H1 (cell line): Measurements from ENCODE around the gene NBAS. TPM values are rescaled to one million over a fixed set of nuclear protein-coding genes. Genes with fewer than 3 reads are reported as not detected.

Experiments used
- CTCF ChIA-PET: fragments of 300-600 bp; sonication (Branson Sonifier 250); formaldehyde crosslinking; loops from one replicate; lab custom pipeline; 2021; ENCODE audit not compliant: partially characterized antibody; lab: Charles Lee
- POLR2A ChIA-PET: fragments of 300-600 bp; sonication (Branson Sonifier 250); formaldehyde crosslinking; loops from one replicate; lab custom pipeline; 2021; ENCODE audit warnings: inconsistent platforms; ENCODE audit not compliant: partially characterized antibody; lab: Charles Lee
- DNase-seq, 2 experiments: peaks; one replicate each; pipeline versions ENCODE4 v3.0.0 to v3.0.0-alpha.2; 2010 to 2022; ENCODE audit warnings: low spot score in 2 of 2, low read depth in 1 of 2, mixed read lengths in 1 of 2
- FAIRE-seq: peaks from 2 replicates; lab custom pipeline; 2011; peaks lifted over from hg19 to GRCh38; lab: Jason Lieb, UNC
- H2AFZ ChIP-seq: 2 replicates; pipeline ENCODE4 v1.8.1; 2012; ENCODE audit warnings: low read length, inconsistent platforms
- H2AK5ac ChIP-seq: 2 replicates; pipeline ENCODE4 v1.6.1; 2013; ENCODE audit warnings: low read depth, low read length
- H2BK120ac ChIP-seq: replicated peaks from 2 replicates; pipeline ENCODE3; 2013; ENCODE audit warnings: low read depth, low read length, inconsistent platforms
- H2BK12ac ChIP-seq: 2 replicates; pipeline ENCODE4 v1.6.1; 2013; ENCODE audit warnings: low read depth, low read length
- H2BK15ac ChIP-seq: 2 replicates; pipeline ENCODE4 v1.6.1; 2013; ENCODE audit warnings: low read length
- H2BK20ac ChIP-seq: 2 replicates; pipeline ENCODE4 v1.6.1; 2013; ENCODE audit warnings: low read length
- H2BK5ac ChIP-seq: 2 replicates; pipeline ENCODE4 v1.6.1; 2013; ENCODE audit warnings: low read depth, low read length
- H3K14ac ChIP-seq: 2 replicates; pipeline ENCODE4 v1.6.1; 2013; ENCODE audit warnings: inconsistent platforms; ENCODE audit not compliant: insufficient read length
- H3K18ac ChIP-seq: 2 replicates; pipeline ENCODE4 v1.6.1; 2013; ENCODE audit warnings: low read length; ENCODE audit errors: extremely low read depth
- H3K23ac ChIP-seq: 2 replicates; pipeline ENCODE4 v1.6.1; 2013; ENCODE audit warnings: inconsistent platforms; ENCODE audit not compliant: insufficient read length
- H3K23me2 ChIP-seq: 2 replicates; pipeline ENCODE4 v1.6.1; 2013; ENCODE audit warnings: low read depth, low read length
- H3K27ac ChIP-seq: 2 replicates; pipeline ENCODE4 v1.6.1; 2011; ENCODE audit warnings: low read depth, low read length, inconsistent platforms
- H3K27me3 ChIP-seq, 4 experiments: replicated peaks in 1 of 4; 1 replicate in 1 of 4; 2 replicates in 3 of 4; pipeline versions ENCODE4 v1.6.1 to v1.8.1; 2011 to 2013; ENCODE audit warnings: low read length in 3 of 4, mild to moderate bottlenecking in 3 of 4, inconsistent platforms in 2 of 4, mixed read lengths in 2 of 4, moderate library complexity in 1 of 4; ENCODE audit not compliant: control insufficient read depth in 3 of 4, insufficient read depth in 3 of 4; ENCODE audit errors: extremely low read depth in 1 of 4
- H3K36me3 ChIP-seq, 4 experiments: 2 replicates each; pipeline versions ENCODE4 v1.6.1 to v1.8.1; 2011 to 2013; ENCODE audit warnings: mild to moderate bottlenecking in 4 of 4, low read length in 3 of 4, moderate library complexity in 2 of 4, control low read depth in 1 of 4, inconsistent platforms in 1 of 4; ENCODE audit not compliant: insufficient read depth in 4 of 4, control insufficient read depth in 2 of 4
- H3K4ac ChIP-seq: replicated peaks from 2 replicates; pipeline ENCODE3; 2013; ENCODE audit warnings: low read length, low read depth, mixed read lengths, inconsistent platforms; ENCODE audit not compliant: insufficient read length
- H3K4me1 ChIP-seq, 4 experiments: replicated peaks in 1 of 4; 1 replicate in 1 of 4; 2 replicates in 3 of 4; pipeline versions ENCODE4 v1.6.1 to v1.8.1; 2011 to 2013; ENCODE audit warnings: low read length in 3 of 4, inconsistent platforms in 2 of 4, mixed read lengths in 1 of 4; ENCODE audit not compliant: insufficient read depth in 4 of 4, control insufficient read depth in 3 of 4
- H3K4me2 ChIP-seq, 2 experiments: 2 replicates each; pipeline versions ENCODE4 v1.6.1 to v1.8.1; 2011 to 2013; ENCODE audit warnings: low read depth in 2 of 2, low read length in 2 of 2, control low read depth in 1 of 2, inconsistent platforms in 1 of 2, mild to moderate bottlenecking in 1 of 2; ENCODE audit not compliant: insufficient read depth in 1 of 2
- H3K4me3 ChIP-seq, 4 experiments: fragments of 200-600, 300-600 bp in 1 of 4; sonication (generic), shearing (Covaris generic), sonication (Bioruptor Twin) in 1 of 4; 2 replicates each; pipeline versions ENCODE4 v1.5.1 to v1.8.1; 2011 to 2016; ENCODE audit warnings: low read length in 4 of 4, low read depth in 3 of 4, control low read depth in 2 of 4, inconsistent platforms in 2 of 4, mild to moderate bottlenecking in 2 of 4, mixed read lengths in 1 of 4, moderate library complexity in 1 of 4; ENCODE audit not compliant: insufficient read depth in 2 of 4; ENCODE audit errors: extremely low read depth in 1 of 4
- H3K56ac ChIP-seq: replicated peaks from 2 replicates; pipeline ENCODE3; 2013; ENCODE audit warnings: low read depth, mild to moderate bottlenecking, mixed read lengths, low read length, inconsistent platforms; ENCODE audit not compliant: insufficient read length
- H3K79me1 ChIP-seq: 2 replicates; pipeline ENCODE4 v1.6.1; 2013; ENCODE audit warnings: low read depth, low read length, control low read depth
- H3K79me2 ChIP-seq, 2 experiments: 2 replicates each; pipeline versions ENCODE4 v1.6.1 to v1.8.1; 2012 to 2013; ENCODE audit warnings: low read length in 2 of 2, mild to moderate bottlenecking in 2 of 2, inconsistent platforms in 1 of 2; ENCODE audit not compliant: insufficient read depth in 2 of 2, control insufficient read depth in 1 of 2
- H3K9ac ChIP-seq, 4 experiments: replicated peaks in 1 of 4; 1 replicate in 1 of 4; 2 replicates in 3 of 4; pipeline versions ENCODE4 v1.6.1 to v1.8.1; 2011 to 2013; ENCODE audit warnings: low read depth in 3 of 4, low read length in 3 of 4, control low read depth in 2 of 4, mild to moderate bottlenecking in 2 of 4, moderate library complexity in 2 of 4, inconsistent platforms in 1 of 4; ENCODE audit errors: extremely low read depth in 1 of 4
- H3K9me3 ChIP-seq, 2 experiments: 2 replicates each; pipeline versions ENCODE4 v1.6.1 to v1.8.1; 2012 to 2013; ENCODE audit warnings: mild to moderate bottlenecking in 2 of 2, moderate library complexity in 2 of 2, control low read depth in 1 of 2, inconsistent platforms in 1 of 2, low read depth in 1 of 2, low read length in 1 of 2, mixed read lengths in 1 of 2; ENCODE audit not compliant: insufficient read depth in 2 of 2
- H4K20me1 ChIP-seq, 2 experiments: replicated peaks in 1 of 2; 2 replicates each; pipeline versions ENCODE3 to v1.8.1; 2011 to 2013; ENCODE audit warnings: inconsistent platforms in 2 of 2, low read length in 2 of 2, mild to moderate bottlenecking in 1 of 2; ENCODE audit not compliant: insufficient read depth in 2 of 2, control insufficient read depth in 1 of 2
- H4K5ac ChIP-seq: 2 replicates; pipeline ENCODE4 v1.6.1; 2013; ENCODE audit warnings: low read length, low read depth, mixed read lengths, inconsistent platforms; ENCODE audit not compliant: insufficient read length
- H4K8ac ChIP-seq: 2 replicates; pipeline ENCODE4 v1.8.0; 2013; ENCODE audit warnings: mild to moderate bottlenecking, moderate library complexity, low read length, inconsistent platforms; ENCODE audit not compliant: insufficient read depth; ENCODE audit errors: extremely low read depth
- H4K91ac ChIP-seq: replicated peaks from 2 replicates; pipeline ENCODE3; 2013; ENCODE audit warnings: low read length, mixed read lengths, inconsistent platforms; ENCODE audit not compliant: insufficient read length
- BCL11A ChIP-seq, 2 experiments: IDR thresholded peaks; one replicate each; pipeline ENCODE4 v1.6.1; 2011; ENCODE audit warnings: low read depth in 2 of 2, low read length in 2 of 2, mild to moderate bottlenecking in 2 of 2
- CTBP2 ChIP-seq: IDR thresholded peaks from 2 replicates; pipeline ENCODE4 v1.7.0; 2011; ENCODE audit warnings: borderline replicate concordance, mild to moderate bottlenecking, moderate library complexity, mixed read lengths, low read length; ENCODE audit not compliant: insufficient read depth, insufficient read length
- EZH2 ChIP-seq: fragments of 200-600 bp; sonication (generic); IDR thresholded peaks from 2 replicates; pipeline ENCODE4 v1.7.1; 2012; ENCODE audit warnings: low read depth, mild to moderate bottlenecking, moderate library complexity, low read length, inconsistent platforms; ENCODE audit not compliant: severe bottlenecking
- KDM1A ChIP-seq: fragments of 200-600, 300-600 bp; sonication (generic); IDR thresholded peaks from 2 replicates; pipeline ENCODE4 v1.7.1; 2016; ENCODE audit warnings: mild to moderate bottlenecking, low read length, borderline replicate concordance
- RFX5 ChIP-seq: IDR thresholded peaks from 2 replicates; pipeline ENCODE4 v1.6.1; 2011; ENCODE audit warnings: low read depth, low read length, improper control_type of control experiment, borderline replicate concordance
- ZNF274 ChIP-seq: IDR thresholded peaks from 2 replicates; pipeline ENCODE4 v1.7.0; 2012; ENCODE audit warnings: low read length, borderline replicate concordance; ENCODE audit errors: extremely low read depth
- WGBS, 2 experiments: shearing (Covaris generic) in 1 of 2; methylation state at CpG; one replicate each; pipeline versions ENCODE4 v1.1.6 to v1.1.7; 2013 to 2015; ENCODE audit warnings: low lambda C conversion rate in 2 of 2, mixed read lengths in 2 of 2, inconsistent platforms in 1 of 2, low coverage in 1 of 2, missing lambda C conversion rate in 1 of 2; ENCODE audit not compliant: insufficient replicate concordance in 2 of 2, insufficient coverage in 1 of 2, insufficient read length in 1 of 2; ENCODE audit errors: extremely low coverage in 1 of 2, missing lambda C conversion rate in 1 of 2; 5-methylcytosine and 5-hydroxymethylcytosine counted together
- polyA plus RNA-seq, 7 experiments: library from polyadenylated mRNA; depleted of rRNA in 3 of 7; stranded (reverse) in 5 of 7; unstranded in 2 of 7; fragments of >200 nt in 5 of 7; fragments of 200-250 nt in 2 of 7; gene quantifications; 1 replicate in 5 of 7; 2 replicates in 1 of 7; 4 replicates in 1 of 7; pipeline versions ENCODE4 v1.2.1 to v1.2.3, GENCODE V29; 2011 to 2013; ENCODE audit warnings: missing spikeins in 2 of 7, mixed read lengths in 2 of 7
- total RNA-seq: library from RNA; stranded (reverse); fragmentation: NEBNext Ultra II Directional; extraction: Animal tissue kit (Norgen Biotek cat#: 25700); gene quantifications from 2 replicates; pipeline ENCODE4 v1.2.1, GENCODE V29; 2021

Gene NBAS
- total and polyA plus RNA-seq, 2 of the 8 experiments (the other 6 are each of a cell fraction or from before 2014, with no cell fraction given) = 19.6 to 34.8 TPM

- Histone ChIP-seq H2BK12ac (no peak overlapping the region), H3K18ac (no peak overlapping the region), H3K79me1 (no peaks in the 10 kb centered on the region), H2AFZ (no peak overlapping the region), H4K8ac (no peak overlapping the region), H2BK5ac (no peak overlapping the region), H3K4ac (no peak overlapping the region), H4K20me1 (no peaks in the 10 kb centered on the region), H2AK5ac (no peak overlapping the region), H3K9me3 (no peaks in the 10 kb centered on the region), H3K23ac (no peak overlapping the region), H3K4me2 (no peak overlapping the region), H2BK120ac (no peak overlapping the region), H3K23me2 (no peaks in the 10 kb centered on the region; the same call in 1 of the 2 replicates), H3K9ac (no peak overlapping the region), H3K79me2 (no peaks in the 10 kb centered on the region), H3K4me3 (no peak overlapping the region), H4K5ac (no peak overlapping the region)
- no peak for TF ChIP-seq CTBP2
- no peak for TF ChIP-seq EZH2
- no peak for TF ChIP-seq KDM1A
- no peak for TF ChIP-seq ZNF274
- no peak for TF ChIP-seq BCL11A (IDR thresholded peaks at IDR 0.05; ENCODE audit: low read depth in 2 of 2, low read length in 2 of 2)
- no peak for TF ChIP-seq RFX5
- TF ChIP-seq, all 59 proteins: peak for 0
- 92% methylated on average over 11 of the region's 11 CpGs; no CpG with 5 or more reads in 1 of the 2 experiments for WGBS, 2 experiments
- H2BK15ac ChIP-seq = no peak overlapping the region
- FAIRE-seq = no peak
- no peak overlapping the region for H3K56ac ChIP-seq
- H3K27ac ChIP-seq = no peak overlapping the region
- H3K4me1 ChIP-seq = peaks cover 0 to 4% (median 0%) of the 10 kb centered on the region in 4 experiments; a peak in 2 of 7 replicates
- CTCF ChIA-PET = interaction anchor here (1.0 to 1.4 kb wide), 2 partner anchors 9 to 14 kb away, joined by 3 to 4 read pairs; no protein-coding TSS in a partner anchor
- no peaks in the 10 kb centered on the region for H3K27me3 ChIP-seq
- H4K91ac ChIP-seq = no peak overlapping the region
- no peaks in the 10 kb centered on the region; a peak in 1 of 8 replicates for H3K36me3 ChIP-seq
- H2BK20ac ChIP-seq = no peak overlapping the region
- POLR2A ChIA-PET = no interaction called here
- H3K14ac ChIP-seq = no peak overlapping the region
- no peak for DNase-seq
Measured at GRCh38 chr2:15352363-15352762, 208.8 kb downstream of the NBAS start.
